HTERT RPE-1 (cell line): Measurements from ENCODE around the gene CCDC170.

ENCODE experiments used
- in situ Hi-C: fragments of 300-500 bp; cut with MboI; formaldehyde crosslinking; loops from 4 replicates; pipeline ENCODE4 v1.14.3; 2020; ENCODE audit warnings: low sequenced_read_pairs

Gene CCDC170

GRCh38 chr6:151651639-151652038 is 157.8 kb downstream of the CCDC170 start:
- in situ Hi-C loops = no loop called here

GRCh38 chr6:151652325-151652724 is 158.5 kb downstream of the CCDC170 start:
- in situ Hi-C loops = no loop called here

- in situ Hi-C loops = no loop called here
Observed at GRCh38 chr6:151655099-151655498, 161.3 kb downstream of the CCDC170 start.

GRCh38 chr6:151656392-151656791 is 162.6 kb downstream of the CCDC170 start:
- in situ Hi-C loops = no loop called here

- in situ Hi-C loops = no loop called here
Observed at GRCh38 chr6:151658091-151658490, 164.3 kb downstream of the CCDC170 start.

GRCh38 chr6:151659212-151659611 is 165.4 kb downstream of the CCDC170 start:
- in situ Hi-C loops = no loop called here

GRCh38 chr6:151661509-151661908 is 167.7 kb downstream of the CCDC170 start:
- in situ Hi-C loops = no loop called here

GRCh38 chr6:151661928-151662327 is 168.1 kb downstream of the CCDC170 start:
- in situ Hi-C loops = no loop called here

GRCh38 chr6:151663559-151663958 is 169.7 kb downstream of the CCDC170 start:
- in situ Hi-C loops = no loop called here

GRCh38 chr6:151664390-151664789 is 170.6 kb downstream of the CCDC170 start:
- in situ Hi-C loops = no loop called here

- in situ Hi-C loops = no loop called here
Observed at GRCh38 chr6:151665329-151665728, 171.5 kb downstream of the CCDC170 start.

- in situ Hi-C loops = no loop called here
Observed at GRCh38 chr6:151666526-151666925, 172.7 kb downstream of the CCDC170 start.

GRCh38 chr6:151669208-151669560 is 175.4 kb downstream of the CCDC170 start:
- in situ Hi-C loops = no loop called here

- in situ Hi-C loops = no loop called here
Observed at GRCh38 chr6:151670116-151670515, 176.3 kb downstream of the CCDC170 start.
